Activated T-cell treated with anti-CD3 and anti-CD28 coated beads, Interleukin-2, amount 50 U/mL, for 4 hours (primary cell): ENCODE data around the gene CDK8. TPM values are rescaled to one million over a fixed set of nuclear protein-coding genes. Genes with fewer than 3 reads are reported as not detected.
"Not testable (repeated sequence)": the region's sequence is repeated elsewhere in the genome, so short reads cannot be mapped to it uniquely, and the experiment has no call there.

ENCODE experiments used
- ATAC-seq, 2 donors: fragments of 200-7000 bp; cut with Tn5 transposase; one replicate each; pipeline ENCODE4 v1.10.0; 2021
- DNase-seq: peaks from one replicate; pipeline ENCODE4 v3.0.0-alpha.2; 2020
- H3K27me3 Mint-ChIP-seq: one replicate; pipeline ENCODE4 v1.8.0; 2021; ENCODE audit warnings: low read depth, mixed read lengths
- H3K36me3 Mint-ChIP-seq: one replicate; pipeline ENCODE4 v1.8.0; 2022; ENCODE audit warnings: mixed read lengths; ENCODE audit not compliant: insufficient read depth
- H3K4me1 Mint-ChIP-seq: one replicate; pipeline ENCODE4 v1.8.0; 2021; ENCODE audit warnings: low read depth, mixed read lengths
- H3K4me3 Mint-ChIP-seq: one replicate; pipeline ENCODE4 v1.8.0; 2021; ENCODE audit warnings: mild to moderate bottlenecking, moderate library complexity, mixed read lengths
- H3K9me3 Mint-ChIP-seq: one replicate; pipeline ENCODE4 v1.8.0; 2021; ENCODE audit warnings: mixed read lengths
- total RNA-seq, 3 donors: library from RNA; stranded (reverse); gene quantifications; one replicate each; pipeline ENCODE4 v1.2.1, GENCODE V29; 2021

The CDK8 gene
- total RNA-seq, 3 donors from 2014 or later: 21.1 to 23.6 (median 23.0) TPM

GRCh38 chr13:26312019-26312418 is 58.1 kb downstream of the CDK8 start:
- Mint-ChIP-seq H3K36me3 (peaks cover 18% of the 10 kb centered on the region), H3K4me1 (peaks cover 42% of the 10 kb centered on the region)
- not testable (repeated sequence) for H3K27me3 Mint-ChIP-seq, ATAC-seq, H3K9me3 Mint-ChIP-seq, H3K4me3 Mint-ChIP-seq, DNase-seq

- H3K4me3 Mint-ChIP-seq: not testable (repeated sequence)
Observed at GRCh38 chr13:26316095-26316494, 62.2 kb downstream of the CDK8 start.

GRCh38 chr13:26320766-26321165 is 66.8 kb downstream of the CDK8 start:
- ATAC-seq (no peak), DNase-seq (no peak)
- Mint-ChIP-seq H3K4me1 (peaks cover 44% of the 10 kb centered on the region), H3K4me3 (no peak overlapping the region), H3K9me3 (no peaks in the 10 kb centered on the region), H3K27me3 (no peaks in the 10 kb centered on the region), H3K36me3 (peaks cover 3% of the 10 kb centered on the region)

More at GRCh38 chr13:26316095-26316494, 62.2 kb downstream of the CDK8 start:
- peaks cover 35% of the 10 kb centered on the region for H3K4me1 Mint-ChIP-seq
- peaks cover 11% of the 10 kb centered on the region for H3K36me3 Mint-ChIP-seq
- H3K9me3 Mint-ChIP-seq, H3K27me3 Mint-ChIP-seq, ATAC-seq, DNase-seq: not testable (repeated sequence)

GRCh38 chr13:26323127-26323526 is 69.2 kb downstream of the CDK8 start:
- no peak for DNase-seq
- peaks cover 48% of the 10 kb centered on the region for H3K4me1 Mint-ChIP-seq
- H3K36me3 Mint-ChIP-seq: no peaks in the 10 kb centered on the region
- no peaks in the 10 kb centered on the region for H3K27me3 Mint-ChIP-seq
- no peaks in the 10 kb centered on the region for H3K9me3 Mint-ChIP-seq
- no peak for ATAC-seq
- H3K4me3 Mint-ChIP-seq: no peak overlapping the region

GRCh38 chr13:26323764-26324163 is 69.8 kb downstream of the CDK8 start:
- Mint-ChIP-seq H3K4me1 (peaks cover 53% of the 10 kb centered on the region), H3K36me3 (no peaks in the 10 kb centered on the region)

GRCh38 chr13:26324294-26324693 is 70.4 kb downstream of the CDK8 start:
- H3K4me3 Mint-ChIP-seq: no peak overlapping the region
- no peak for ATAC-seq
- peaks cover 56% of the 10 kb centered on the region for H3K4me1 Mint-ChIP-seq
- no peak for DNase-seq
- H3K27me3 Mint-ChIP-seq: no peaks in the 10 kb centered on the region
- H3K36me3 Mint-ChIP-seq: no peaks in the 10 kb centered on the region
- peaks cover 6% of the 10 kb centered on the region for H3K9me3 Mint-ChIP-seq

More at GRCh38 chr13:26323764-26324163, 69.8 kb downstream of the CDK8 start:
- no peak for ATAC-seq
- Mint-ChIP-seq H3K9me3 (peaks cover 3% of the 10 kb centered on the region), H3K4me3 (no peak overlapping the region), H3K27me3 (no peaks in the 10 kb centered on the region)
- DNase-seq: no peak

GRCh38 chr13:26324867-26325266 is 70.9 kb downstream of the CDK8 start:
- DNase-seq (no peak), ATAC-seq (no peak)
- no peaks in the 10 kb centered on the region for H3K36me3 Mint-ChIP-seq
- no peak overlapping the region for H3K4me3 Mint-ChIP-seq
- peaks cover 58% of the 10 kb centered on the region for H3K4me1 Mint-ChIP-seq
- H3K27me3 Mint-ChIP-seq: no peaks in the 10 kb centered on the region
- peaks cover 6% of the 10 kb centered on the region for H3K9me3 Mint-ChIP-seq

GRCh38 chr13:26325876-26326275 is 71.9 kb downstream of the CDK8 start:
- peaks cover 3% of the 10 kb centered on the region for H3K36me3 Mint-ChIP-seq
- no peaks in the 10 kb centered on the region for H3K27me3 Mint-ChIP-seq
- peaks cover 60% of the 10 kb centered on the region for H3K4me1 Mint-ChIP-seq
- no peak overlapping the region for H3K4me3 Mint-ChIP-seq
- H3K9me3 Mint-ChIP-seq: peaks cover 6% of the 10 kb centered on the region
- DNase-seq (no peak), ATAC-seq (peak; percentile 37 to 43)

- no peak for ATAC-seq
- H3K27me3 Mint-ChIP-seq: no peaks in the 10 kb centered on the region
- peaks cover 3% of the 10 kb centered on the region for H3K36me3 Mint-ChIP-seq
- H3K4me3 Mint-ChIP-seq: no peak overlapping the region
- DNase-seq: no peak
- H3K4me1 Mint-ChIP-seq: peaks cover 64% of the 10 kb centered on the region
- peaks cover 6% of the 10 kb centered on the region for H3K9me3 Mint-ChIP-seq
Observed at GRCh38 chr13:26326562-26326961, 72.6 kb downstream of the CDK8 start.

- Mint-ChIP-seq H3K4me3 (no peak overlapping the region), H3K36me3 (peaks cover 3% of the 10 kb centered on the region), H3K27me3 (no peaks in the 10 kb centered on the region), H3K9me3 (peaks cover 6% of the 10 kb centered on the region), H3K4me1 (peaks cover 58% of the 10 kb centered on the region)
- no peak for DNase-seq
- ATAC-seq: no peak
Observed at GRCh38 chr13:26327940-26328725, 74.2 kb downstream of the CDK8 start.

- Mint-ChIP-seq H3K9me3 (no peaks in the 10 kb centered on the region), H3K4me3 (no peak overlapping the region), H3K27me3 (no peaks in the 10 kb centered on the region), H3K4me1 (peaks cover 25% of the 10 kb centered on the region), H3K36me3 (peaks cover 5% of the 10 kb centered on the region)
- ATAC-seq (no peak), DNase-seq (no peak)
Observed at GRCh38 chr13:26335158-26335557, 81.2 kb downstream of the CDK8 start.

- no peaks in the 10 kb centered on the region for H3K9me3 Mint-ChIP-seq
- peaks cover 17% of the 10 kb centered on the region for H3K36me3 Mint-ChIP-seq
- peaks cover 2% of the 10 kb centered on the region for H3K4me1 Mint-ChIP-seq
- H3K27me3 Mint-ChIP-seq: no peaks in the 10 kb centered on the region
- no peak overlapping the region for H3K4me3 Mint-ChIP-seq
- DNase-seq (no peak), ATAC-seq (no peak)
Observed at GRCh38 chr13:26340807-26341206, 86.9 kb downstream of the CDK8 start.

GRCh38 chr13:26342898-26343297 is 89.0 kb downstream of the CDK8 start:
- H3K4me1 Mint-ChIP-seq: peaks cover 2% of the 10 kb centered on the region

GRCh38 chr13:26343816-26344215 is 89.9 kb downstream of the CDK8 start:
- Mint-ChIP-seq H3K27me3 (no peaks in the 10 kb centered on the region), H3K9me3 (no peaks in the 10 kb centered on the region), H3K4me1 (no peaks in the 10 kb centered on the region), H3K36me3 (peaks cover 17% of the 10 kb centered on the region), H3K4me3 (no peak overlapping the region)
- DNase-seq (no peak), ATAC-seq (no peak)

More at GRCh38 chr13:26342898-26343297, 89.0 kb downstream of the CDK8 start:
- ATAC-seq: no peak
- no peak overlapping the region for H3K4me3 Mint-ChIP-seq
- no peak for DNase-seq
- peaks cover 18% of the 10 kb centered on the region for H3K36me3 Mint-ChIP-seq
- no peaks in the 10 kb centered on the region for H3K9me3 Mint-ChIP-seq
- H3K27me3 Mint-ChIP-seq: no peaks in the 10 kb centered on the region

GRCh38 chr13:26344980-26345379 is 91.1 kb downstream of the CDK8 start:
- no peaks in the 10 kb centered on the region for H3K4me1 Mint-ChIP-seq
- H3K9me3 Mint-ChIP-seq: no peaks in the 10 kb centered on the region
- H3K27me3 Mint-ChIP-seq: no peaks in the 10 kb centered on the region
- DNase-seq: no peak
- ATAC-seq: no peak
- no peak overlapping the region for H3K4me3 Mint-ChIP-seq
- peaks cover 22% of the 10 kb centered on the region for H3K36me3 Mint-ChIP-seq
